HCT116 (cell line): ENCODE data around the gene PRPF6. TPM values are rescaled to one million over a fixed set of nuclear protein-coding genes. Genes with fewer than 3 reads are reported as not detected.

ENCODE experiments used
- ATAC-seq: fragments of 200-7000 bp; cut with Tn5 transposase; 2 replicates; pipeline ENCODE4 v1.9.1; 2020; ENCODE audit warnings: mild to moderate bottlenecking, moderate library complexity
- BruUV-seq: library from RNA; stranded (reverse); fragments of 400-500 nt; replicated peaks from 2 replicates; lab custom pipeline; 2021; lab: Mats Ljungman, UMichigan
- CTCF ChIA-PET: fragments of 300-600 bp; sonication (Branson Sonifier 250); formaldehyde crosslinking; loops from one replicate; lab custom pipeline; 2021; ENCODE audit warnings: antibody characterized with exemption; lab: Charles Lee
- POLR2A ChIA-PET: fragments of 300-600, 350-600 bp; sonication (Branson Sonifier 250); formaldehyde crosslinking; loops from one replicate; lab custom pipeline; 2021; ENCODE audit warnings: antibody characterized with exemption; lab: Charles Lee
- RAD21 ChIA-PET, 2 experiments: fragments of 300-600 bp; sonication (Branson Sonifier 250); formaldehyde crosslinking; loops; one replicate each; lab custom pipeline; 2023; ENCODE audit warnings: low total read pairs in 2 of 2; ENCODE audit not compliant: uncharacterized antibody in 2 of 2, unreplicated experiment in 2 of 2, low non-redundant PET in 1 of 2; lab: Charles Lee
- DNase-seq: peaks from one replicate; pipeline ENCODE4 v3.0.0-alpha.2; 2010; ENCODE audit warnings: low read depth, low spot score
- H2AFZ ChIP-seq: fragments of 200-600 bp; shearing (Covaris generic), sonication (generic); 2 replicates; pipeline ENCODE4 v1.6.1; 2017; ENCODE audit warnings: low read depth, mixed run types, mixed read lengths, antibody characterized with exemption, low read length; ENCODE audit not compliant: poor library complexity, severe bottlenecking
- H3K27ac ChIP-seq: 2 replicates; pipeline ENCODE4 v1.5.1; 2012; ENCODE audit warnings: low read depth, low read length
- H3K27me3 ChIP-seq: fragments of 200-600 bp; sonication (generic); 2 replicates; pipeline ENCODE4 v1.6.1; 2016; ENCODE audit warnings: mixed run types, low read length, mixed read lengths; ENCODE audit not compliant: insufficient read depth
- H3K36me3 ChIP-seq, 2 experiments: fragments of 200-500 bp in 1 of 2; fragments of 200-600 bp in 1 of 2; sonication (Bioruptor generic) in 1 of 2; sonication (generic) in 1 of 2; 2 replicates each; pipeline versions ENCODE4 v1.5.1 to v1.6.1; 2014 to 2016; ENCODE audit warnings: low read length in 2 of 2, inconsistent platforms in 1 of 2, mixed read lengths in 1 of 2, mixed run types in 1 of 2; ENCODE audit not compliant: insufficient read depth in 2 of 2, control insufficient read depth in 1 of 2
- H3K4me1 ChIP-seq, 2 experiments: fragments of 200-600 bp in 1 of 2; sonication (generic) in 1 of 2; 2 replicates each; pipeline versions ENCODE4 v1.5.1 to v1.6.1; 2012 to 2017; ENCODE audit warnings: low read length in 2 of 2, inconsistent platforms in 1 of 2, mild to moderate bottlenecking in 1 of 2, mixed read lengths in 1 of 2, mixed run types in 1 of 2, moderate library complexity in 1 of 2; ENCODE audit not compliant: insufficient read depth in 2 of 2, control insufficient read depth in 1 of 2
- H3K4me2 ChIP-seq: fragments of 200-600 bp; sonication (generic); 2 replicates; pipeline ENCODE4 v1.6.1; 2017; ENCODE audit warnings: mixed run types, low read length, mixed read lengths
- H3K4me3 ChIP-seq, 2 experiments: fragments of 200-600 bp in 1 of 2; sonication (generic) in 1 of 2; replicated peaks in 1 of 2; 2 replicates each; pipeline ENCODE4 v1.5.1; 2011 to 2016; ENCODE audit warnings: low read length in 2 of 2, control low read depth in 1 of 2, low read depth in 1 of 2, mild to moderate bottlenecking in 1 of 2, mixed read lengths in 1 of 2, mixed run types in 1 of 2
- H3K79me2 ChIP-seq: fragments of 200-600 bp; sonication (generic); 2 replicates; pipeline ENCODE4 v1.6.1; 2017; ENCODE audit warnings: mild to moderate bottlenecking, mixed run types, low read length, moderate library complexity, mixed read lengths; ENCODE audit not compliant: insufficient read depth
- H3K9ac ChIP-seq: fragments of 200-600 bp; sonication (generic); 2 replicates; pipeline ENCODE4 v1.6.1; 2016; ENCODE audit warnings: low read length, mixed read lengths
- H3K9me2 ChIP-seq: fragments of 200-600 bp; sonication (generic), shearing (Covaris generic); 2 replicates; pipeline ENCODE4 v1.6.1; 2017; ENCODE audit warnings: mixed run types, mild to moderate bottlenecking, moderate library complexity; ENCODE audit not compliant: insufficient read depth
- H3K9me3 ChIP-seq, 2 experiments: fragments of 200-500 bp in 1 of 2; fragments of 200-600 bp in 1 of 2; sonication (Bioruptor generic) in 1 of 2; sonication (generic) in 1 of 2; 2 replicates each; pipeline ENCODE4 v1.6.1; 2014 to 2017; ENCODE audit warnings: low read length in 2 of 2, mixed read lengths in 2 of 2, inconsistent platforms in 1 of 2, low read depth in 1 of 2, mild to moderate bottlenecking in 1 of 2, mixed run types in 1 of 2, moderate library complexity in 1 of 2; ENCODE audit not compliant: control insufficient read depth in 1 of 2, insufficient read depth in 1 of 2
- H4K20me1 ChIP-seq: fragments of 200-600 bp; sonication (generic), shearing (Covaris generic); 2 replicates; pipeline ENCODE4 v1.6.1; 2017; ENCODE audit warnings: mixed run types, mild to moderate bottlenecking, moderate library complexity; ENCODE audit not compliant: insufficient read depth
- EGR1 ChIP-seq: IDR thresholded peaks from 2 replicates; pipeline ENCODE4 v1.6.1; 2012; ENCODE audit warnings: low read depth
- ELF1 ChIP-seq: IDR thresholded peaks from 2 replicates; pipeline ENCODE4 v1.6.1; 2012; ENCODE audit warnings: low read depth, borderline replicate concordance
- EZH2 ChIP-seq: fragments of 200-600 bp; sonication (generic); IDR thresholded peaks from 2 replicates; pipeline ENCODE4 v1.6.1; 2017; ENCODE audit warnings: antibody characterized with exemption, mixed run types
- JUND ChIP-seq: IDR thresholded peaks from 2 replicates; pipeline ENCODE4 v1.6.1; 2012
- MAX ChIP-seq: IDR thresholded peaks from 2 replicates; pipeline ENCODE4 v1.6.1; 2012
- POLR2A ChIP-seq: IDR thresholded peaks from 2 replicates; pipeline ENCODE4 v1.7.0; 2011; ENCODE audit warnings: borderline replicate concordance; ENCODE audit not compliant: insufficient read depth, insufficient read length; ENCODE audit errors: extremely low read depth
- POLR2AphosphoS5 ChIP-seq: IDR thresholded peaks from 2 replicates; pipeline ENCODE4 v1.6.1; 2011; ENCODE audit warnings: mild to moderate bottlenecking, low read depth, low read length, moderate library complexity
- SP1 ChIP-seq: IDR thresholded peaks from 2 replicates; pipeline ENCODE4 v1.6.1; 2012; ENCODE audit warnings: low read depth
- SRF ChIP-seq: IDR thresholded peaks from 2 replicates; pipeline ENCODE4 v1.6.1; 2012; ENCODE audit warnings: low read depth
- intact Hi-C: fragments of 100-400 bp; cut with micrococcal nuclease; formaldehyde crosslinking; loops from 2 replicates; pipeline ENCODE4 v1.10.0; 2022
- total RNA-seq: library from RNA; stranded (reverse); gene quantifications from one replicate; pipeline ENCODE4 v1.2.1, GENCODE V29; 2021; ENCODE audit not compliant: unreplicated experiment
- TF ChIP-seq, protein P1 (sequence below), 3 experiments: fragments of 200-600 bp in 1 of 3; sonication (generic) in 1 of 3; IDR thresholded peaks in 2 of 3; conservative IDR thresholded peaks in 1 of 3; 2 replicates each; pipeline ENCODE4 v1.5.1; 2012 to 2017; ENCODE audit warnings: low read depth in 2 of 3, low read length in 2 of 3, antibody characterized with exemption in 1 of 3, borderline replicate concordance in 1 of 3, control low read depth in 1 of 3, mild to moderate bottlenecking in 1 of 3, mixed read lengths in 1 of 3, mixed run types in 1 of 3, moderate library complexity in 1 of 3; ENCODE audit not compliant: insufficient read depth in 1 of 3
- TF ChIP-seq, protein P2 (sequence below): IDR thresholded peaks from 2 replicates; pipeline ENCODE4 v1.6.1; 2011; ENCODE audit warnings: mild to moderate bottlenecking, low read length, moderate library complexity; ENCODE audit not compliant: insufficient replicate concordance; ENCODE audit errors: extremely low read depth

Gene PRPF6
- total RNA-seq, 1 experiment from 2014 or later, result 74.9 TPM

DNA sequence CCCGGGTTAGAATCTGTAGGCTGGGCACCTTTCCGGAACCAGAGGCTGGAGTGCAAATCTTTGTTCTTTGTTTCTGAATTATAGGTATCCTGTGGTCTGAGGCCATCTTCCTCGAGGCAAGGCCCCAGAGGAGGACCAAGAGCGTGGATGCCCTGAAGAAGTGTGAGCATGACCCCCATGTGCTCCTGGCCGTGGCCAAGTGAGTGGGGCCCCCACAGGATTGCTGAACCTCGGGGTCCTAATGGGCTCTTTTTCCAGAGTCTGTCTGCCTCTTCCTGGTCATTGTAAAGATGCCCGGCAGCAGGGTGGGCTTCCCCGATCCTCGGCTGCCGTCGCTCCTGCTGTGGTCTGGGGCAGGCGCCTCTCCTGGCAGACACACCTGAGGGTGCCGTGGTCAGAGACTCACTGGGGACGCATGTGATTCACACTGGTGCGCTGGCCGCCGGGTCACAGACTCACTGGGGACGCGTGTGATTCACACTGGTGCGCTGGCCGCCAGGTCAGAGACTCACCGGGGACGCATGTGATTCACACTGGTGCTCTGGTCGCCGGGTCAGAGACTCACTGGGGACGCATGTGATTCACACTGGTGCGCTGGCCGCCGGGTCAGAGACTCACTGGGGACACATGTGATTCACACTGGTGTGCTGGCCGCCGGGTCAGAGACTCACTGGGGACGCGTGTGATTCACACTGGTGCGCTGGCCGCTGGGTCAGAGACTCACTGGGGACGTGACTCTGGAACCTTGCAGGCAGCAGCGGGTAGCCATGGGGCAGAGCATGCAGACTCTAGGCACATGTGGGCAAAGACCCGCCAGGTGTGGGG lies 48.6 kb downstream of the PRPF6 start:
- Histone ChIP-seq H3K36me3 (peaks cover 11 to 18% of the 10 kb centered on the region in 2 experiments; a peak in 3 of 4 replicates), H3K9me3 (no peaks in the 10 kb centered on the region), H3K27me3 (no peaks in the 10 kb centered on the region), H3K9me2 (no peaks in the 10 kb centered on the region), H3K9ac (no peak overlapping the region), H4K20me1 (no peaks in the 10 kb centered on the region), H3K4me3 (no peak overlapping the region), H3K4me1 (no peaks in the 10 kb centered on the region), H2AFZ (no peak overlapping the region), H3K27ac (no peak overlapping the region)
- ChIA-PET CTCF (no interaction called here), POLR2A (no interaction called here)
- intact Hi-C loops, result no loop called here
- DNase-seq, result no peak
- no peak for TF ChIP-seq POLR2AphosphoS5
- TF ChIP-seq SRF, result no peak
- TF ChIP-seq JUND, result no peak
- no peak for TF ChIP-seq POLR2A
- no peak for TF ChIP-seq EGR1
- TF ChIP-seq, all 23 proteins: peak for 0
- BruUV-seq, result no TSS peak
- no peak for ATAC-seq
- Histone ChIP-seq H3K79me2 (no peaks in the 10 kb centered on the region), H3K4me2 (no peak overlapping the region)
- RAD21 ChIA-PET, result no interaction called here

DNA sequence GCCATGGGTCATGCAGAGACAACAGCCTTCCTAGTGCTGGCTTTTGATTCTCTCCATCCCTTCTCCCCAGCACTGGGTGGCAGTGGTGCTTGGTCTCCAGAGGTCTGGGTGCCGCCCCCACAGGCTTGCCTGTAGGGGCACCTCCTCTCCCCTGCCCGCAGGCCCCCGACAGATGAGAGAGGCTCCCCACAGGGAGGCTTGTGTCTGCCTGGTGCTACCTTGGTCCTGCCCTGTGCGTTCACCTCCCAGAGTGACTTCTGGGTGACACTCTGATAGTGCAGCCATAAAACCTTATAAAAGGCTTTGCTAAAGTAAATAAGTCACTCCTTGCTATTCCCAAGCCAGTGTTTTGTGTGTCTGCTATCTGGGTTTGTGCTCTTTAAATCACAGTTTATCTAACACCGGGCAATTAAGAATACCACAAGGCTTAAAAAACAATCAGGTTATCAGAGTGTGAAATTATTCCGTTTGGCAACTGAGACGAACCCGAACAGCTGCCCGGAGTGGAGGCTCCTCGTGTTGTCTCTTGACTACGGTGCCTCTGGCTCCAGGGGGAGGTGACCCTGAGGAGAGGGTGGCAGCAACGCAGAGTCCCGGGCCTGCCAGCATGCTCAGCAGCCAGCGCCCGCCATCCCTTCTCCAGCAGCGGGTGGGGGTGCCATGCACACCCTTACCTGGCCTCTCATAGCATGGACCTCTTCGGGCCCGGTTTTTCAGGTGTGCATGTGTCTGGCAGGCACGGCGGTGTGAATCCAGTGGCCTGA lies 49.6 kb downstream of the PRPF6 start:
- no peak overlapping the region for H3K4me2 ChIP-seq
- BruUV-seq, result no TSS peak
- ATAC-seq, result no peak

More for the DNA sequence above, 49.6 kb downstream of the PRPF6 start:
- no peaks in the 10 kb centered on the region for H3K9me2 ChIP-seq
- POLR2A ChIA-PET, result no interaction called here
- H3K79me2 ChIP-seq, result no peaks in the 10 kb centered on the region
- DNase-seq, result no peak
- CTCF ChIA-PET, result no interaction called here
- no peak overlapping the region for H2AFZ ChIP-seq
- H3K36me3 ChIP-seq, result peaks cover 9 to 13% of the 10 kb centered on the region in 2 experiments; a peak in 3 of 4 replicates
- intact Hi-C loops, result no loop called here
- H3K27ac ChIP-seq, result no peak overlapping the region
- no peaks in the 10 kb centered on the region for H3K9me3 ChIP-seq
- no peak overlapping the region for H3K4me3 ChIP-seq
- no peaks in the 10 kb centered on the region for H3K27me3 ChIP-seq
- no peaks in the 10 kb centered on the region for H3K4me1 ChIP-seq
- no peaks in the 10 kb centered on the region for H4K20me1 ChIP-seq
- TF ChIP-seq, protein P1, sequence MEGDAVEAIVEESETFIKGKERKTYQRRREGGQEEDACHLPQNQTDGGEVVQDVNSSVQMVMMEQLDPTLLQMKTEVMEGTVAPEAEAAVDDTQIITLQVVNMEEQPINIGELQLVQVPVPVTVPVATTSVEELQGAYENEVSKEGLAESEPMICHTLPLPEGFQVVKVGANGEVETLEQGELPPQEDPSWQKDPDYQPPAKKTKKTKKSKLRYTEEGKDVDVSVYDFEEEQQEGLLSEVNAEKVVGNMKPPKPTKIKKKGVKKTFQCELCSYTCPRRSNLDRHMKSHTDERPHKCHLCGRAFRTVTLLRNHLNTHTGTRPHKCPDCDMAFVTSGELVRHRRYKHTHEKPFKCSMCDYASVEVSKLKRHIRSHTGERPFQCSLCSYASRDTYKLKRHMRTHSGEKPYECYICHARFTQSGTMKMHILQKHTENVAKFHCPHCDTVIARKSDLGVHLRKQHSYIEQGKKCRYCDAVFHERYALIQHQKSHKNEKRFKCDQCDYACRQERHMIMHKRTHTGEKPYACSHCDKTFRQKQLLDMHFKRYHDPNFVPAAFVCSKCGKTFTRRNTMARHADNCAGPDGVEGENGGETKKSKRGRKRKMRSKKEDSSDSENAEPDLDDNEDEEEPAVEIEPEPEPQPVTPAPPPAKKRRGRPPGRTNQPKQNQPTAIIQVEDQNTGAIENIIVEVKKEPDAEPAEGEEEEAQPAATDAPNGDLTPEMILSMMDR (IDR thresholded peaks at IDR 0.05 in 2 of 3, conservative IDR thresholded peaks at IDR 0.05 in 1 of 3; ENCODE audit: borderline replicate concordance in 1 of 3, insufficient read depth in 1 of 3, low read depth in 2 of 3, low read length in 2 of 3), result no peak
- TF ChIP-seq EZH2, result no peak
- no peak for TF ChIP-seq ELF1
- no peak for TF ChIP-seq JUND
- TF ChIP-seq SP1, result no peak
- no peak for TF ChIP-seq MAX
- no peak for TF ChIP-seq SRF
- TF ChIP-seq, protein P2, sequence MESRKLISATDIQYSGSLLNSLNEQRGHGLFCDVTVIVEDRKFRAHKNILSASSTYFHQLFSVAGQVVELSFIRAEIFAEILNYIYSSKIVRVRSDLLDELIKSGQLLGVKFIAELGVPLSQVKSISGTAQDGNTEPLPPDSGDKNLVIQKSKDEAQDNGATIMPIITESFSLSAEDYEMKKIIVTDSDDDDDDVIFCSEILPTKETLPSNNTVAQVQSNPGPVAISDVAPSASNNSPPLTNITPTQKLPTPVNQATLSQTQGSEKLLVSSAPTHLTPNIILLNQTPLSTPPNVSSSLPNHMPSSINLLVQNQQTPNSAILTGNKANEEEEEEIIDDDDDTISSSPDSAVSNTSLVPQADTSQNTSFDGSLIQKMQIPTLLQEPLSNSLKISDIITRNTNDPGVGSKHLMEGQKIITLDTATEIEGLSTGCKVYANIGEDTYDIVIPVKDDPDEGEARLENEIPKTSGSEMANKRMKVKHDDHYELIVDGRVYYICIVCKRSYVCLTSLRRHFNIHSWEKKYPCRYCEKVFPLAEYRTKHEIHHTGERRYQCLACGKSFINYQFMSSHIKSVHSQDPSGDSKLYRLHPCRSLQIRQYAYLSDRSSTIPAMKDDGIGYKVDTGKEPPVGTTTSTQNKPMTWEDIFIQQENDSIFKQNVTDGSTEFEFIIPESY, result no peak
- H3K9ac ChIP-seq, result no peak overlapping the region
- RAD21 ChIA-PET, result no interaction called here
